Epithelial cell of esophagus (primary cell): ENCODE measurements around the gene IL11RA.

Experiments
- DNase-seq: peaks from one replicate; pipeline ENCODE4 v3.0.0; 2010; ENCODE audit warnings: low read depth
- H3K4me3 ChIP-seq: 2 replicates; pipeline ENCODE4 v1.5.1; 2011; ENCODE audit warnings: mild to moderate bottlenecking, low read length, control low read depth
- TF ChIP-seq, protein P1 (sequence below): IDR thresholded peaks from 2 replicates; pipeline ENCODE4 v1.5.1; 2011; ENCODE audit warnings: low read depth, mild to moderate bottlenecking, low read length, control low read depth, inconsistent platforms; ENCODE audit not compliant: insufficient read depth; ENCODE audit errors: missing control alignments

Gene IL11RA

DNA sequence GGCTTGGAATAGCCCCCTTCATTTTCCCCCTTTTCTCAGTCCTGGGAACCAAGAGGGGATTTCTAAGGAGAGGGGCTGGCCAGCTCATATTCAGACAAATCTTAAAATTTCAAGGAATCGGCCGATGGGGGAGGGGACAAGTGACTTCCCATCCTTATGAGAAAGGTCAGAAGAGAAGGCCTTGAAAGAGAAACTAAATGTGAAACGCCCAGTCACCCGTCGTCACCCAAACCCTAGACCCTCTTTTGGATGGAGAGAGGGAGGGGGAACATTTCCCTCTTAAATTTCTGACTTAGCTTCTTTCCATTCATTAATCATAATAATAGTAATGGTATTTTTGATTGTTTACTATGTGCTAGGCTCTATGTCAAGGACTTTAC is 39.9 kb downstream of the IL11RA start:
- TF ChIP-seq, protein P1, sequence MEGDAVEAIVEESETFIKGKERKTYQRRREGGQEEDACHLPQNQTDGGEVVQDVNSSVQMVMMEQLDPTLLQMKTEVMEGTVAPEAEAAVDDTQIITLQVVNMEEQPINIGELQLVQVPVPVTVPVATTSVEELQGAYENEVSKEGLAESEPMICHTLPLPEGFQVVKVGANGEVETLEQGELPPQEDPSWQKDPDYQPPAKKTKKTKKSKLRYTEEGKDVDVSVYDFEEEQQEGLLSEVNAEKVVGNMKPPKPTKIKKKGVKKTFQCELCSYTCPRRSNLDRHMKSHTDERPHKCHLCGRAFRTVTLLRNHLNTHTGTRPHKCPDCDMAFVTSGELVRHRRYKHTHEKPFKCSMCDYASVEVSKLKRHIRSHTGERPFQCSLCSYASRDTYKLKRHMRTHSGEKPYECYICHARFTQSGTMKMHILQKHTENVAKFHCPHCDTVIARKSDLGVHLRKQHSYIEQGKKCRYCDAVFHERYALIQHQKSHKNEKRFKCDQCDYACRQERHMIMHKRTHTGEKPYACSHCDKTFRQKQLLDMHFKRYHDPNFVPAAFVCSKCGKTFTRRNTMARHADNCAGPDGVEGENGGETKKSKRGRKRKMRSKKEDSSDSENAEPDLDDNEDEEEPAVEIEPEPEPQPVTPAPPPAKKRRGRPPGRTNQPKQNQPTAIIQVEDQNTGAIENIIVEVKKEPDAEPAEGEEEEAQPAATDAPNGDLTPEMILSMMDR: no peak
- no peak overlapping the region for H3K4me3 ChIP-seq
- no peak for DNase-seq

GRCh38 chr9:34693560-34693959 is 41.6 kb downstream of the IL11RA start:
- no peak for DNase-seq
- TF ChIP-seq, protein P1: no peak
- H3K4me3 ChIP-seq: no peak overlapping the region

DNA sequence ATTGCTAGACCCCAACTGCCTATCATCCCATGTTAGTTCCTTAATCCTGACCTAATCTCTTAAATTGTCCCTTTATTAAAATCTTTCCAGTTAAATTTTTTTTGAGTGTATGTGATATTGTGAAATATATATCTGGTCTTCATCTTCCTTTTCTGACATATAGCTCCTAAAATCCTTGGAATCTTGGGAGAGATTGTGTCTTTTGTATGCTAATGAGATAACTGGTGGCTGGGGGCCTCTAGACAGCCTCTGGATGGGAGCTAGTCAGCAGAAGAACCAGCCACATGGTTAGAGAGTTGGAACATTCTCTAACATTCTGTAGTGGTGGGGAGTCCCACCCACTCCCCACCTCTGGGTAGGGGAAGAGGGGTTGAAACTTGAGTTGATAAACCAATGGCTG is 42.8 kb downstream of the IL11RA start:
- no peak overlapping the region for H3K4me3 ChIP-seq
- DNase-seq: no peak
- TF ChIP-seq, protein P1: no peak

GRCh38 chr9:34701023-34701768 is 49.2 kb downstream of the IL11RA start:
- peak overlapping the region; percentile 61 for H3K4me3 ChIP-seq
- TF ChIP-seq, protein P1: peak; percentile 79
- peak; percentile 71 for DNase-seq

- TF ChIP-seq, protein P1: peak; percentile 99
- peak overlapping the region; percentile 61 for H3K4me3 ChIP-seq
- peak; percentile 81 for DNase-seq
These were observed 50.1 kb downstream of the IL11RA start for GRCh38 chr9:34701769-34702736.

DNA sequence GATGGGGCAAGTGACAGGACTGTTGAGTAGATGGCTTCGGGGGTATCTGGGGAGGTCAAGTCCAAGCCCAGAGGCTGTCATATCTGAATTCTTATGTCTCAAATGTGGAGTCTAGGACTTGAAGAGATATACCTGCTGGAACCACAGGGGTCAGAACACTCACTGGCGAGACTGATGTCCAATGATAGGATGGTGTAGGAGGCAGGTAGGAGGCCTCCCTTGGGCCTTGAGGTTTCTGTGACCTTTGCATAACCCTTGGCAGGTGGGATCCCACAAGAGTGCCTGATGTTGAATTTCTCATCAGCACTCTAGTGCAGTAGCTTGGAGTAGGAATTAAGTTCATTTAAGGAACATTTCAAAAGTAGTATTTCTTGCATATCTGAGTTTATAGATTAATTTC is 55.1 kb downstream of the IL11RA start:
- no peak overlapping the region for H3K4me3 ChIP-seq
- no peak for DNase-seq
- TF ChIP-seq, protein P1: no peak
